NCI-H226 (cell line): ENCODE results near the gene INPP5A.

ENCODE experiments used
- DNase-seq: peaks from one replicate; pipeline ENCODE4 v3.0.0-alpha.2; 2015

INPP5A gene

DNA sequence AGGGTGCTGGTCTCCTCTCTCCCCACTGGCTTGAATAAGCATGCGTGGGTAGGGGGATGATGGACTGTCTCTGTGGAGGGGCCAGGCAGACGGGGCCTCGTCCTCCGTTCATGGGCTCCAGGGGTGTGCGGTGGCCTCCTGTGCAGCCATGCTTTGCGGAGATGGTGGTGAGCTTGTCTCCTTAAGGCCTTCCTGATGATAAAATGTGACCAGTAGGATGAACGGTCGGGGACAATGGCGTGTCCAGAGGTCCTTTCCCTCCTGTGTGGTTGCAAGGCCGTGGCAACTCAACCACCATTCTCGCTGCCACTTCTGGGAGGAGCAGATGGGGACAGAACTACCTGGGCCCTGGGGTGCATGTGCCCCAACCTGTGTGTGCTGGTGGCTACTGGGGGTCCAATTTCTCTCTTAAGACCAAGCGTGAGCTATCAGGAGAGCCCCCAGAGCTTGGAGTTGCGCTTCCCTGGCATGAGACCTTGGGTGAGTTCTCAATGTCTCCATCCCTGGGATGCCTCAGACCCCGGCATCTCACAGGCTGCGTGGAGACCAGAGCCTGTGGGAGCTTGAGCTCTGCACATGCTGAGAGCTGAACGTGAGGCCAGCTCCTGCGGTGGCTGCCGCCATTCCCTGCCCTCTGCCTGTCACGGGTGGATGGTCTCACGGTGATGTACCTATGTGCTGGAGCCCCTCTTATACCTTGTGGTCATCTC is 112.2 kb downstream of the INPP5A start:
- DNase-seq, result no peak

DNA sequence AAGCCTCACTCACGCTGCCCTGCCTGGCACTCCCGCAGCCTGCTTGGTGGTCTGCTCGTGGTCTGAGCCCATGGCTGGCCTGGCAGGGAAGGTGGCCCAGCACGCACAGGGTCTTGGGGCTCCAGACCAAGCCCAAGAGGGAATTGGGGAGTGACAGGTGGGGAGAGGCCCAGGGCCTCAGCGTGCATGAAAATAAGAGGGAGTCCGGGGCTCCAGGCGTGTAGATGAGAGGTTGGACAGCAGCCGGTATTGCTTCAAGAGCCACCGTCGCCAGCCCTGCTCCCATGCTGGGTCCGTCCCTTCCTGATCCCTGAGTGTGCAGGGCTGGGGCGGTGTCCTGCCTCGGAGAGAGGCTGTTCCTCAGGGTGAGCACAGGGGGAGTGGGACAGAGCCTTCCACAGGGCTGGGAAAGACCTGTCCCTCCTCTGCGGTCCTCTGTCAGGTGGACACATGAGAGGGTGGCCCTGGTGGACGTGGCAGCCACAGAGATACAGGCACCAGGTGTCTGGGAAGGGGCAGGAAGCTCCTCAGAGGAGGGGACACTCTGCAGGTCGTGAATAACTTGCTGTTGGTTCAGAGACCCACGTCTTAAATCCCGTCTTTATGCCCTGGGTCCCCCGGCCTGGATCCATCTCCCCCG is 113.1 kb downstream of the INPP5A start:
- DNase-seq, result no peak

DNA sequence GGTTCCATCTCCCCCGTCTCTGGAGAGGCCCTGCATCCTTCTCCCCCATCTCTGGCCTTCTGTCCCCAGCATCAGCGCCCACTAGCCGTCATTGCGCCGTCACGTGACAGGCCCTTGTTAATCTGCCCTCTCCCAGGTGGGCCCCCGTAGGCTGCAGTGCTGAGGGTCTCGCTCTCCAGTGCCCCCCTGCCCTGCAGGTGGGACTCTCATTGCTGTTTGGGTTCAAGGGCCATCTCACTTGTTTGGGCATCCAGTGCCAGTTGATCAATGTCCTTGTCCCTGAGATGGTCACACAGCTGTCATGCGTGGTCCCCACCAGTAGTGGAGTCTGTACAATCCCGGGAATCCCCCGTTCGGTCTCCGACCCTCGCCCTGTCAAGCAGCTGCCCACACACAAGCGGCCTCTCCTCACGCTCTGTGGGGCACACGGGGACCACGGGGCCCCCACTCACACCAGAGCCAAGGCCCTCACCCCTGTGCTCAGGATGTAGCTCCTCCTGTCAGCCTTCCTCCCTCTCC is 114.0 kb downstream of the INPP5A start:
- DNase-seq, result no peak

DNA sequence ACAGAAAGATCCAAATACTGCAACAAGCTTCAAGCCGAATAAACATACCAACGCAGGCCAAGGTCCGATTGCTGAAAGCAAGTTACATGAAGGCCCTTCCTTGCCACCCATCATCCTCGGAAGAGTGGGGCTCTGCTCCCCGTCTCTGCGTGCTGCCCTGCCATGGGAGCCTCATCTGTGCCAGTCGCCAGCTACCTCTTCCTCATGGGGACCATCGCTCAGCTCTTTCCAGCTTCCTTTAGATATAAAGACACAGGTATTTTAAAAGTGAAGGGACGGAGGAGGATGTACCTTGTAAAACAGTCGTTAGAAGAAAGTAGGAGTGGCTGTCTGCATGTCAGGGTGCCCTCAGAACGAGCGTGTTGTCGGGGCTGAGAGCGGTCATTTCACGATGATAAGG is 114.9 kb downstream of the INPP5A start:
- DNase-seq, result no peak

DNA sequence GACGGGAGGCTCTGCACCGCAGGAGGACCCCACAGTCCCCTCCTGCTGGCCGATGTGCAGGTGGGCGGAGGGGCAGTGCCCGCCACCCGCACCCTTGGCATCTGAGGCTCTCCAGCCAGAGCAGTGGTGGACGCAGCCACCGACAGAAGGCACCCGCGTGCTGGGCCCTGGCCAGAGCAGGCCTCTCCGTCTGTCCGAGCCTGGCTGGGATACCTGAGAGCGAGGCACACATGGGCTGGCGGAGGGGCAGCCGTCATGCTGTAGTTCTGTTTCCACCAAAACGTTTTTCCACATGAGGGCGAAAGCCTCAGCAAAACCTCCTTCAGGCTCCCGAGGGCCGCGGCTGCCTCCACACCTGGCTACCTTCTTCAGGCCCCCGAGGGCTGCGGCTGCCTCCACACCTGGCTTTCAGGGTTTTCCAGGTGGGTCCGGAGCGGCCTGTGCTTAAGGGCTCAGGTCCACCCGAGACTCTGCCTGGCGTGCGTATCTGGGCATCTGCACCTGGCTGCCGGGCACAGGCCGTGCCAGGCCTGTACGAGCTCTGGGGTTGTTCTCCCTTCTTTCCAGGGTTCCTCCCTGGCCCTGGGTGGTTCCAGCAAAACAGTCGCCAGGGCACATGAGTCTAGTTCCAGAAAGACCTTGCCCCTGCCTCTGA is 115.5 kb downstream of the INPP5A start:
- DNase-seq, result no peak

DNA sequence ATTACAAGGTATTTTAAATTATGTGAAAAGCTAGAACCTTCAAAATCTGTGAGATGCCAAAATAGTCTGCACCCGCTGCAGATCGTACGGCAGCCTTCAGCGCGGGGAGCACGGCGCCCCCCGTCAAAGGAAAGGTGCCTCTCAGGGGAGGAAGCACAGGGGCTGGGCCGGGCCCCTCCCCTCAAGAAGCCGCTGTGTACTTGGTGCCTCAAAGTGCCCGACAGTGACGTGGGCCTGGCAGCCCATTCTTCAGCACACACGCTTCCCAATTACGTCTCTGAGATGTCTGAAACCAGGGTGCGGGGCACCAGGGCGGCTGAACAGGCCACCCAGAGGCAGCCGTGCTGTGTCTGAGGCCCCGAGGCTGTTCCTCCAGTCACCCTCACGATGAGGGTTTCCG is 116.1 kb downstream of the INPP5A start:
- DNase-seq, result no peak

DNA sequence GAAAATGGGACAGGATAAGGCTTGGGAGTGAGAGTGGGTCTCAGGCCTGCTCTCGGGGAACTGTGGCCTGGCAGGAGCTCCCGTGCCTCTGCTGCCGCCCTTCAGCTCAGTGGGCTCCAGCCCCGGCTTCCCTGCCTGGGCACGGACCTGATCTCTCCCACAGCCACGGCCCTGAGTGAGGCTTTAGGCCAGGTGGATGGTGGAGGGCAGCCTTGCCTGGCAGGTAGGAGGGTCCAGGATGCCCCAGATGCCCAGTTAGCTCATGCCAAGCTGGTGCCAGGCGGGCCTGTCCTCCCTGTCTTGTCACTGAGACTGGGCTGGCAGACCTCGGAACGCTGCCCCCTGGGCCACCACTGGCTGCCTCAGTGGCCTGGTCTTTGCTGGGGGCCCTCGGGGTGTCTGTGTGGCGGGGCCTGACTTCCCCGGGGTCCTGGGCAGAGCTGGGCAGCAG is 116.6 kb downstream of the INPP5A start:
- no peak for DNase-seq

DNA sequence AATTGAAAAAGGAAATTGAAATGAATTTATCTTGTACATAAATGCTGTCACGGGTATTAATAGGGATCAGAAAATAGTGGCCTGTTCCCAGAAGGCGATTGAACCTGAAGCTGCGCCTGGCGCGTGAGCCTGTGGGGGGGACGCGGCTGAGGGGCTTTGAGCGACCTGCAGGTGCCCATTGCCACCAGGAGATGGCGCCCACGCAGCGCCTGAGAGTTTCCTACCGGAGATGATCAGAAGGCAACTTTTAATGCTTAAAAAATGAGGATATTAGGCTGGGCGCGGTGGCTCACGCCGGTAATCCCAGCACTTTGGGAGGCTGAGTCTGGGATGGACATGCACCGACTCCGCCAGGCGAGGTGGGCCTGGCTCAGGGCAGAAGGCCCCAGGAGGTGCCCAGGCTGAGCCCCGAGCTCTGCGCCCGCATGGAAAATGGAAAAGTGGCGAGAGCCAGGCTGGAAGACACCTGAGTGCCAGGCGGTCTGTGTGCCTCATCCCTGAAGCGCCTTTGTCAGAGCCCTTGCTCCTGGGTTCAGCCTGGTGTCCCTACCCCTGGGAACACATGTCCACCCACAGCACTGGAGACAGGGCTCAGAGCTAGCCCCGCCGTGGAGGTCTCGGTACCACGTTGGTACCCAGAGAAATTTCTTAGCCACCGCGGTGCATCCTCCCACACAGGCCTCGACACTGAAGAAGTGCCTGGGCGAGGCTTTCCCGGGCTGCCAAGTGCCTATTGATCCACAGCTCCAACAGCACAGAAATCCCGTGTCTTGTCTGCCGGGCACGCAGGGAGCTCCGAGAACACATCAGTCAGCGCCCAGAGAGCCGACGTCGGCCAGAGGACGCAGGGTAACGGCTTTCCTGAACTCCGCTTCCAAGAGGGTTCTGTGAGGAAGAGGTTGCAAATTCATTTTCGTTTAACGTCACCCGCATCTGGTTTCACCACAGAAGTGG is 117.4 kb downstream of the INPP5A start:
- peak; percentile 6 for DNase-seq

DNA sequence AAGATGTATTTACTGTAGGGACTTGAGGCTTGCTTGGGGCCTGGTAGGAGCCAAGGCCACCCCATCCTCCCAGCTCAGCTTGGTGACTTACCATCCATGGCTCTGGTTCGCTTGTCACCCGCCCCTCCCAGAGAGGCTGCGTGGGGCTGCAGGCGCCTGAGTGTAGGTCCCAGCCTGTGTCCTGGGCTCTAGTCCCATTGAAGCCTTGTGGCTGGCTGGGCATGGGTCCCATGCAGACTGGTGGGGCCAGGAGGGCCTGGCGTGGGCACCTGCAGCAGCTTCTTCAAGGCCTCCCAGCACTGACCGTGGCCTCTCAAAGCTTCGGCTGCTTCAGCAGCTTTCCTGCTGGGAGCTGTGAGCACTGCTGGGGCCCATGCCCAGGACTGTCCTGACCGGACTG is 118.1 kb downstream of the INPP5A start:
- DNase-seq, result no peak

DNA sequence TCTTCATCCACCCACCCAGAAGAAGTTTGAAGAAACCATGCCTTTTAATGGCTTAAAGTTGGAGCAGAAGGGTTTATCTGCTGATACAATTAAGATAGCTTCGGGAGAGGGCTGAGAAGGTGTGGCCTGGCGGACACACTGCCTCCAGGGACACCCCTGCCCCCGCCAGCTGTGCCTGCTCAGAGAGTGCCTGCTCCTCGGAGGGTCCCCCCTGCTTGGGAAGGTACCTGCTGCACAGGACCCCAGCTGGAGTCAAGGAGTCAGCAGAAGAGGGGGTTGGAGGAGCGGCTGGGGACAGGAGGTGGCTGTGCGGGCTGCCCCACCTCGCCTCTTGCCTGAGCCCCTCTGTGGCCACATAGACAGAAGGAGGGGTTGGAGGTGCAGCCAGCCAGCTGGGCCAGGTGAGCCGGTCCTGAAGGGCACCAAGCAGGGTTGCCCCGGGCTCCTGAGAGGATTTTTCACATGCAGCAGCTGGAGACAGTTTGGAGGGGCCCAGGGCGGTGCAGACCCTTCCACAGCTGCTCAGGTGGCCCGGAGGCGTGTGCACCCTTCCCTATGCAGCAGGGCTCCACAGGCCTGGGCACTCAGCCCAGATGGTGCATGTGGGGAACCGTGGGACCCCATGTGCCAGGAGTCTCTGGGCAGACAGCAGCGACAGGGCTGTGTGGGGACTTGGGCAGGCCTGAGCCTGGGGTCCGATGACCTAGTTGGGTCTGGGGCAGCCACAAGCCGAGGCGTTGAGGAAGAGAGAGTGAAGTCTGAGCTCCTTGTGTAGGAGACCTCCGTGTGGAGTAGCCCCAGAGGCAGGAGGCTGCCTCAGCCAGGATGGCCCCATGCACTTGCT is 118.9 kb downstream of the INPP5A start:
- DNase-seq, result no peak

DNA sequence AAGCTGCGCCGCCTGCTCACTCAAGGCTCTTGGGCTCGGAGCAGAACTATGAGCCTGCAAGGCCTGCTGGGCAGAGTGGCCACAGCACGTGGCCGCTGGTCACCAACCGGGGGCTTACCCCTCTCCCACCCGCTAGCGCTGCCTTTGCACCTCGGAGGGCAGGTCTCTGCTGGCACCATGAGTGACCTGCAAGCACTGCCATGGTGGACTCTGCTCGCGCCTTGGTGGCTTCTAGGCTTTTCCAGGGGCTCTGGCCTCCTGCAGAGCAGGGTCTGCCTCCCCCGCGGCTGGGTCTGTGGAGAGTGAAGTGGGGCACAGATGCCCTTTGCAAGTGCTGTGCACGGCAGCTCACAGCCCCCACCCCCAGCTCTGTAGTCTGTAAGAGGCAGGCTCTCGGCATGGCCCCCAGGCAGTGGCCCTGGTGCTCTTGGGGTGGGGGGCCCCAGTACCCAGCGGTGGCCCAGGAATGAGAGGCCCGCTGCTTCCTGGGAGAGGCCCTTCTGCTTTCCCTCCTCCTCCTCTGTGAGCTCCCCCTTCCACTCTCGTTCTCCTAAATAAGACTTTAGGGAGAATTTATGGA is 119.6 kb downstream of the INPP5A start:
- no peak for DNase-seq

DNA sequence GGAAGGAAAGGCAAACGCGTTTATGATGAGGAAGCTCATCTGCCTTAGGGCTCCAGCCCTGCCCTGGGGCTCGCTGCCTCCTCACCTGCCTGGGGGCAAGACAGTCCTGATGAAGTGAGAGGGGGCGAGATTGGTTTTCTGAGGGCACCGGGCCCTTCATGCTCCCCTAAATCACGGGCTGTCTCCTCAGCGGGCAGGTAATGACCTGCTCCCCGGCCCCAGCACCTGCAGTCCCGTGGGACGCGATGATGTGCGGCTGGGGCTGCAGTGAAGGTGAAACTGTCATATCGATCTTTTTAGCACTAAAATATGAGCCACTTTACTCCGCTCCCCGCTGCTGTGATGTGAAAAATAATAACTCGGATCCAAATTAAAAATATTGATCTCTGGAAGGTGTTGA is 120.2 kb downstream of the INPP5A start:
- no peak for DNase-seq

DNA sequence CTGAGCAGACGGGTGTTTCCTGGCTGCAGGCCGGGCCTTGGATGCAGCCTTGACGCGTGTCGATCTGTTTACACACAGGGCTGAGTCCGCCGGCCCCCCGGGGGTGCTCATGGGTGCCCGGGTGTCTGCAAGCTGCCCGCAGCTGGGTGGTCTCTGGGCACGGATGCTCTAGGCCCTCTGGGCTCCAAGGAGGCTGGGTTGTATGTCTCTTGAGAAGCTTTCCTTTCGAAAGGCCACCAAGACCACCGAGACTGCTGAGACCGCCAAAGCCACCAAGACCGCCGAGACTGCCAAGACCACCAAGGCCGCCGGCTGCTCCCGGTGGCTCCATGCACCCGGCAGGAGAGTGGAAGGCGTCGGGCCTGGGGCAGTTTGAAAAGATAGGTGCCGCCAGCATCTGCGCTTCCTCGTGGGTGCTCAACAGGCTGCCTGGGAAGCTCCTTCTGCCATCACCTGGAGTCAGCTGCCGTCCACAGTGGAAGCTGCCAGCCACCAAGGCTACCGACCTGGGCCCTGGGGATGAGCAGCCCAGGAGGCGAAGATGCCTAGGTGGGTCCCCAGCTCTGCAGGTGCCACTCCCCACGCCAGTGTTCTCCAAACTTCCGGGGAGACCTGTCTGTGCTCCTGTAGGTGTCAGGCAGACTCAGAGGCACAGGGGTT is 121.1 kb downstream of the INPP5A start:
- no peak for DNase-seq

DNA sequence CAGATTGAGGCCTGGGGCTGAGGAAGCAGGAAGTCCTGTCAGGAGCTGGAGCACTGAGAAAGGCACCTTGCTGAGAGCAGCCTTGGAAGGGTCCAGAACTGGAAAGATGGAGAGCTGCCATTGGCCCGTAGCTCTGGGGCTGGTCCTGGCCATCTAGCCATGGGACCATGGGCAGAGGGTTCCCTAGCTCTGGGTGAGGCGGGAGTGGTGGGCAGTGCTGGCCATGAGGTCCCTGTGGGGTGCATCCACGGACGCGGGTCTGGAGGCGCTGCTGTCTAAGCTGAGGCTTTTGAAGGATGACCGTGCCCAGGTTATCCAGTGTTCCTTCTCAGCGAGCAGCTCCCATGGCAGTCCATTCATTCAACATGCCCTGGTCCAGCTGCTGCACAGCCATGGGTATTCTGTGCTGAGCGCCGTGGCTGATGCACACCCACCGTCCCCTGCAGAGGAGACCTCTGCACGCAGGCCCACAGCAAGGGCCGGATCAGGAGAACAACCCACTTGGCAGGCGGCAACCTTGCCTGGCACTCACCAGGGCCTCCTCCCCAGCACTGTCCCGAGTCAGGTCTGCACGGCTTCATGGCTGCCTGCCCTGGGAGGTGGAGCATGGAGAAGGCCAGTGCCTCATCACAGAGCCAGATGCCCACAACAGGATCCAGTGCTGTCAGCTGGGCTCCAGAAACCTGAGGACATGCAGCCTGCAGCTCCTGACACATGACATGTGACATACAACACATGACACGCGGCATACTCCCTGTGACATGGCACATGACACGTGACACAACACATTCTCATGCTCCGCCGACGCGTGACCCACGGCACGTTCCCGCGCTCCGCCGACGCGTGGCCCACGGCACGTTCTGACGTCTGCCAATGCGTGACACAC is 121.9 kb downstream of the INPP5A start:
- no peak for DNase-seq

DNA sequence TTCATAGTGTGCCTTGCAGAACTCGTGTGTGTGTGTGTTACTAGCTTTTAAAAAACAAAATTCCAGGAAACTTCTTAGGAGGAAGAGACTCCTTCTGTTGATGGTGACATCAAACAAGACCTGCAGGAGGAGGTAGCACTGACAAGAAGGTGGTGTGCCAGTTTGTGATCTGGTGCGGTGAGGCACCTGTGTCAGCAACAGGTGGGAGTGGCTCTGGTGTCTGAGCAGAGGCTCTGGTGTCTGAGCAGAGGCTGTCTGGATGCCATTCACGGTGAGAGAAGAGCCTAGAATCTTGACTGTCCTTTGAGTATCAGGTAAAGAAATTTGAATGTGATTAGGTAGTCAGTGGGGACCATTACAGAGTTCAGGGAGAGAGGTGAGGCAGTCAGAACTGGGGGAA is 122.8 kb downstream of the INPP5A start:
- DNase-seq, result no peak

DNA sequence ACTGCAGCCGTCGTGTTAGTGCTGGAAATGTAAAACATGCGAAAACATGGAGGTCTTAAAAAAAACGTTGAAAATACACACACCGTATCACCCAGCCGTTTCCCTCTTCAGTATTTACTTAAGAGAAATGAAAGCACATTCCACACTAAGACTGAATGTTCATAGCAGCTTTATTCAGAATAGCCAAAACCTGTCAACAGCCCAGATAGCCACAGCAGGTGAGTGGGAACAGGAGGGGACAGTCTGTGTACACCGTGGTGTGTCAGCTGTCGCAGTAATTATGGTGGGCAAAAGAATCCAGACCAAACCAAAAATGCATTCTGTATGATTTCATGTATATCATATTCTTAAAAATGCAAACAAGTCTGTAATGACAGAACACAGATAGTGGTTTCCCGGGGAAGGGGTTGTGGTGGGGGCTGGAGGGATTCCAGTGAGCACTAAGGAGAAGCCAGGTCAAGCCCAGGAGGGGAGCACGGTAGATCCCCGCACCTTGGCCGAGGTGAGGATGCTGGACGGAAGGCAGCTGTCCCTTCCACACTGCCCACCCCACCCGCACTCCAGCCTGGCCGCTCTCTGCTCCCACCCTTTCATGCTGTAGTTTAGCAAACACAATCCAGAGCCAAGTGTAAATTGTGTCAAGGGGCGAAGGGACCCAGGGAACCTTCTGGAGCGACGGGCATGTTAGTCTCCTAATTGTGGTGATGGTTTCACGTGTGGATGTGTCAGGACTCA is 124.8 kb downstream of the INPP5A start:
- no peak for DNase-seq

DNA sequence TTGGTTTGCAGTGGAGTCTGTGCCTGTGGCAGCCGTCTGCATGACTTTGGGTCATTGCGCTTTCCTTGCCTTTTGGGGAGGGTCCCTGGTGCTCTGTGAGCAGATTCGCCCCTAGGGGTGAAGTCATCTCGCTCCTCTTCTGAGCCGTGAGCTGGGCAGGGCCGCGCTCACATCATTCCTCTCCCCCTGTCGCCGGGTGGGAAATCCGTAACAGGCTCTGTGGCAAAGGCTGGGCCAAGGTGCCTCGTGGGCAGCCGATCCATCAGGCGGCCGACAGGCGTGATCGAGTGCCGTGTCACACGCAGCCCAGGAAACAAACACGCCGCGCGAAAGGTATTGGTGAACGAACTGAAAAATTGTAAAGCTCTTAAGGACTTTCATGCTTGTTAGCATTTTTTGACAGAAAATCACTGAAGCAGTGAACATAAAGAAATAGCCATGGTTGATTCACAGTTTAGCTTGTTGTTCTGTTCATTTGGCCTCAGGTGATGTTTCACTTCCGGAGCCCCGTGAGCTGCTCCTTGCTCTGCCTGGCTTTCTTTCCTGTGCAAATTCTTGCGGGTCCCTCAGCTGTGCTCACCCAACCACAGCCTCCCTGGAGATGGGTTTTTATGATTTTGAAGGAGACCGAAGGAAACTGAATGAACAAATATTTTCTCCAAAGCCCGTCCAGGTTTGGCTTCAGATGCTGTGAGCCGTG is 126.2 kb downstream of the INPP5A start:
- DNase-seq, result no peak

DNA sequence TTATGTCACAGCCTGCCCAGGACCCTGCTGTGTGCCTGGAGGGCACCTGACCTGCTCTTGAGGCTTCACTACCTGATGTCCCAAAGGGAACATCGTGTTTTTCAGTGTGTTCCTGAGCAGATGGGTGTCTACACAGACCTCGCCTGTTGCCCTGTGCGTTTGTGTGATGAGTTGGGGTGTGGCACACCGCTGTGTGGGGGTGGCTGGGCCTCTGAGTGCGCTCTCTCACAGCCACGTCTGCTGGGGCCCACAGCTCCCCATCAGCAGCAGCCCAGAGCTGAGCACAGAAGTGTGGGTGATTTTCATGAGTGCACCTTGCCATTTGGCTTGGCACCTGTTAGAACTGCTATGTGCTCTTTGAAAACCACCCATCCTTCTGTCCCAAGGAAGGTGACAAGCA is 126.8 kb downstream of the INPP5A start:
- no peak for DNase-seq

DNA sequence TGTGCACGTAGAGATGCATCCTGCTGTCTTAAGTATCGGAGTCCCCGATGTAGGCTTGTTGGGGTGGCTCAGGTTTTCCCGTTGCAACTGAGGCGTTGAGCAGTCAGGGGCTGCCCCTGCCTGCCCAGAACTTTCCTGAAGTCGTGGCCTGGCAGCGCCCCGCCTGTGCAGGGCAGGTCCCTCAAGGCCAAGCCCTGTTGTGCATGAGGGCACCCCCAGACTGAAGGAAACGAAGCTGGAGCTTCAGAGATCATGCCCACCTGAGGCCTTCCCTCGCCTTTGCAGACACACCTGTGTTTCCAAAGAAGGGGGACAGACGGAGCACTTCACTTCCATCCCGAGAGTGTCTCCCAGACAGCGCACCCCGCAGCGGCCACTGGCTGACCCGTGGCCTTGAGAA is 127.3 kb downstream of the INPP5A start:
- DNase-seq, result no peak
